LNCAP (cell line): ENCODE results near the gene AMMECR1.

ENCODE experiments used
- TF ChIP-seq, protein P1 (sequence below): fragments of 450-650 bp; IDR thresholded peaks from 2 replicates; pipeline ENCODE4 v1.5.1; 2017; ENCODE audit warnings: mild to moderate bottlenecking

The AMMECR1 gene

DNA sequence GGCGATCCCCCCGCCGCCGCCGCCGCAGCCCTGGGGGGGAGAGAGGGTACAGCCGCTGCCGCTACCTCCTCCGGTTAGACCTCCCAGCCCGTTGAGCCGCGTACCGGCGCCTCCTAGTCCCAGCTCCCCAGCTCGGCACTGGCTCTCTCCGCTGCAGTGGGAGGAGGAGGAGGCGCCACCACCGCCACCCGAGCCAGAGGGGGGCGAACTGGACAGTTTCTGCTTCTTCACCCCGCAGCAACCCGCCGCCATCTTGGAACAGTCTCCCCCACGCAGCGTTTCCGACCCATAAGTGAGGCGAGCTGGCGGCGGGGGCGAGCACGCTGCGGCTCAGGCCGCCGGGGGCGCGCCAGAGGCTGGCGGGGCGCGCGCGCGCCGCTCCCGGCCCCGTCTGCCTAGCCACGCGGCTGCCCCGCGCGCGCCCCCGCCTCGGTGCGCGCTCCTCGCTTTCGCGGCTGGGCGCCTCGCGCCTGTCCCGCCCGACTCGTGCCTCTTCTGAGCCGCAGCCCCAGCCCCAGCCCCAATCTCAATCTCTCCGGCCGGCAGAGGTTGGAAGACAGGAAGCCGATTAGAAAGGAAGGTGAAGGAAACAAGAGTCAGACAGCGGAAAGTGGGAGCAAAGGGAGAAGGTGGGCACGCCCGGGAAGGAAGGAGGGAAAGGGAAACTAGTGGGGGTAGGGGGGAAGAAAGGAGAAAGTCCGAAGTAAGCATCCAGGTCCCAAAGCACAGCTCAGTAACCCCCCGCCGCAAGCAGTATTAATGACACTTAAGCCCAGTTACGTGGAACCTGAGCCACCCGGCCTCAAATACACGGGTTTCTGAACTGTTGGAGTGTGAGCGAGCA lies at the start of gene AMMECR1:
Gene AMMECR1 (minus strand): TSS at position 266 of the 844 bp plus-strand sequence. CDS start 14 bp downstream, at position 252.
- TF ChIP-seq, protein P1, sequence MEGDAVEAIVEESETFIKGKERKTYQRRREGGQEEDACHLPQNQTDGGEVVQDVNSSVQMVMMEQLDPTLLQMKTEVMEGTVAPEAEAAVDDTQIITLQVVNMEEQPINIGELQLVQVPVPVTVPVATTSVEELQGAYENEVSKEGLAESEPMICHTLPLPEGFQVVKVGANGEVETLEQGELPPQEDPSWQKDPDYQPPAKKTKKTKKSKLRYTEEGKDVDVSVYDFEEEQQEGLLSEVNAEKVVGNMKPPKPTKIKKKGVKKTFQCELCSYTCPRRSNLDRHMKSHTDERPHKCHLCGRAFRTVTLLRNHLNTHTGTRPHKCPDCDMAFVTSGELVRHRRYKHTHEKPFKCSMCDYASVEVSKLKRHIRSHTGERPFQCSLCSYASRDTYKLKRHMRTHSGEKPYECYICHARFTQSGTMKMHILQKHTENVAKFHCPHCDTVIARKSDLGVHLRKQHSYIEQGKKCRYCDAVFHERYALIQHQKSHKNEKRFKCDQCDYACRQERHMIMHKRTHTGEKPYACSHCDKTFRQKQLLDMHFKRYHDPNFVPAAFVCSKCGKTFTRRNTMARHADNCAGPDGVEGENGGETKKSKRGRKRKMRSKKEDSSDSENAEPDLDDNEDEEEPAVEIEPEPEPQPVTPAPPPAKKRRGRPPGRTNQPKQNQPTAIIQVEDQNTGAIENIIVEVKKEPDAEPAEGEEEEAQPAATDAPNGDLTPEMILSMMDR, result no peak

DNA sequence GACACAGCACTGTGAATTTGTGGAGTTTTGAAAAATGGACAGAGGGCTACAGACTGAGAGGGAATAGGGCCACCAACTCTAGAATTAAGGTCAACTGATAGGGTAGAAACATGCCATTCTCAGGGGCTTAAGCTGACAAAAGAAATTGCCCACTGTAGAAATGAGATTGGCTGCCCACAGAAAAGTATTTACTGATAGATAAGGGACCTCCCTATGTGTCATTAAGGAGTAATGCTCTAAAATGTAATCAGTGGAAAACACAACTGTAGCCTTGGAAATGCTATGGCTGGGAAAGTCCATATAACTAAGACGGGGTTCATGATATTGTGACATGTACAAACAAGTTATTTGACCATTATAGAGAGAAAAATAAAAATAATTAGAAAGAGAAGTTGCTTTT lies 45.4 kb upstream of the AMMECR1 start:
- TF ChIP-seq, protein P1, result no peak

DNA sequence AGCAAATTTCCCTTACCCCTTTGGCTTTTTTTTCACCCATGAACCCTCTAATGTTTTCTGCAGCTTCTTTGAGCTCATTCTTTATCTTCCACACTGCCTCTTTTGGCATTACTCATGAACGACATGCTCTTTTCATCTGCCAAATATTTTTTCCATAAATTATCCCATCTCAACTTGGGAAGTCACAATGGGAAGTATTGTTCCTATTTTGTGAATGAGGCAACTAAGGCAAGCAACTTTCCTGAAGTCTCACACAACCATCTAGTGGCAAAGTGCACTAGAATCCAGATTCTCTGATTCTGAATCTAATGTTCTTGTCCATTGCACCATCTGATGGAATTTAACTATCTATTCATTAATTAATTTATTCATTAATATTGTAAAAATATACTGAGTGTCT lies 41.4 kb upstream of the AMMECR1 start:
- TF ChIP-seq, protein P1, result no peak

DNA sequence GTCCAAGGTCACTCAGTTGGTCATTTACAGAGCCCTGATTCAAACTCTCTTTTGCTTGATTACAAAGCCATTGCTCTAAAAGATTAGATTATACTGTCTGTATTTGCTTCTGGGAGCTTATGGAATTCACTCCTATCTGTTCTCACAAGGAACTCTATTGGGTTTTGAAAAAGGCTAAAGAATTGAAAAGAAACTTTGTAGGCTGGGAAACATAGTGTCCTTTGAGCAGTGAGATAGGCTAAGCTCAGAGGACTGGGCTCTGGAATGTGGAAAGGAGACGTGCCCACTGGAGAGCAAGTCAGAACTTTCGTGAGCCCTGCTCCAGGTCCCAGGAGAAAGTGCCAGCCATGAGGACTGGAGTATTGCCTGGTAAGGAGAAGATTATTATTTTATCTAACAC lies 40.7 kb upstream of the AMMECR1 start, which contains the start of gene RTL9:
Gene RTL9 (plus strand): TSS at position 301 of the 400 bp plus-strand sequence. CDS start 91,770 bp downstream, outside the sequence.
- TF ChIP-seq, protein P1, result no peak

DNA sequence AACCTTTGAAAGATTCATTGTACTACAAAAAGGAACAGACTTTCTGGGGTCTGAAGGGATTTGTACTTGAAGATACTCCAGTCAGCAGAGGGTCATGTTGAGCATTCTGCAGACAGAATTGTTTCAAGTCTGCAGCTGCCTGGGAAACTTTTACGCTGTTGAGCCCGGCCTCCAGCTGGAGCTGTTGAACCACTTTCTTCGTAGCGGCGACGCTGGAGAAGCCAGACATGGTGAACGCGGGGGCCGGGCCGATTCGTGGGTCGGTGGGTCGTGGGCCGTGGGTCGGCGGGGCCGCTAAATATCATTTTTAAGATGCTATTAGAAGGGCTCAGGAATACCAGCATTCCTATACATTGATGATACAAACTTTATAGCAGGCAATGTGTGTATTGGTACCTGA lies 28.8 kb upstream of the AMMECR1 start:
- TF ChIP-seq, protein P1, result no peak

DNA sequence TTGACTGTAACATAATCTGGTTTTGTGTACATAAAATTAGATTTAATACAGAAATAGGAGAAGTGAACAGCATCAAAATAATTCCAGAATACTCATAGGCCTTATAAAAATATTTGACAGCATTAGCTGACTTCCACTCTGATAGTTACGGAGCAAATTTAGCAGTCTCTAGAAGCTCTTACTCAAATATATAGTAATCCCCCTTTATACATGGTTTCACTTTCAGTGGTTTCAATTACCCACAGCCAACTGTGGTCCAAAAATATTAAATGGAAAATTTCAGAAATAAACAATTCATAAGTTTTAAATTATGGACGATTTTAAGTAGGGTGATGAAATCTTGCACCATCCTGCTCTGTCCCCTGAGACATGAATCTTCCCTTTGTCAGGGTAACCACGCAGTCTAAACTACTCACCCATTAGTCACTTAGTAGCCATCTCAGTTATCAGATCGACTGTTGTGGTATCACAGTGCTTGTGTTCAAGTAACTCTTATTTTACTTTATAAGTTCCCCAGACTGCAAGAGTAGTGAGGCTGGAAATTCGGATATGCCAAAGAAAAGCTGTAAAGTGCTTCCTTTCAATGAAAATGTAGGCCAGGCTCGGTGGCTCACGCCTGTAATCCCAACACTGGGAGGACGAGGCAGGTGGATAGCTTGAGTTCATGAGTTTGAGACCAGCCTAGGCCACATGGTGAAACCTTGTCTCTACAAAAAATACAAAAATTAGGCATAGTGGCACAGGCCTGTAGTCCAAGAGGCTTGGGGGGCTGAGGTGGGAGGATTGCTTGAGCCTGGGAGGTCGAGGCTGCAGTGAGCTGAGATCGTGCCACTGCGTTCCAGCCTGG lies 23.5 kb upstream of the AMMECR1 start:
- TF ChIP-seq, protein P1, result no peak

DNA sequence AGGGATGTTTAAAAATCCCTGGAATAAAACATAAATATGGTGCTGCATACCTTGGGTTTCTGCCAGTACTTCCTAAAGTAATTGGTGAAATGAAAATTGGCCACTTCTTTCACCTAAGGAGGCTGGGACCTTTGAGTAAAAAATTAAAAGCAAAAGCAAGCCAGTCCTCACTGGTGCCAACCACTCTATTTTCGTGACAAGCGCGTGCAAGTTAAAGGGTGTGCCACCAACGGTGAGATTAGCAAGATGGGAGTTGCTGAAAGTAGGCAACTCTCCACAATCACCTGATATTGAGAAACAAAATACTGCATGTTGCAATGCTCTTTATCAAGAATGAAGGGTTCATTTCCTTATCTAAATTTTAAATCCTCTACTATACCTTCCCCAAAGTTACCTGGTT lies 21.1 kb upstream of the AMMECR1 start:
- TF ChIP-seq, protein P1, result no peak
